SJCRH30 (cell line): ENCODE data around the gene BMP7. TPM values are rescaled to one million over a fixed set of nuclear protein-coding genes. Genes with fewer than 3 reads are reported as not detected.

ENCODE experiments used
- DNase-seq, 2 experiments: peaks; one replicate each; pipeline ENCODE4 v3.0.0-alpha.2; 2015 to 2020
- H3K27ac ChIP-seq: fragments of 250-450 bp; sonication (Bioruptor Pico); 2 replicates; pipeline ENCODE4 v1.5.1; 2020; ENCODE audit warnings: mild to moderate bottlenecking, moderate library complexity
- H3K27me3 ChIP-seq: fragments of 250-450 bp; sonication (Bioruptor Pico); 2 replicates; pipeline ENCODE4 v1.5.1; 2020; ENCODE audit warnings: mild to moderate bottlenecking, moderate library complexity
- H3K36me3 ChIP-seq: fragments of 250-450 bp; sonication (Bioruptor Pico); 2 replicates; pipeline ENCODE4 v1.5.1; 2020; ENCODE audit warnings: mild to moderate bottlenecking, moderate library complexity
- H3K4me1 ChIP-seq: fragments of 250-450 bp; sonication (Bioruptor Pico); 2 replicates; pipeline ENCODE4 v1.5.1; 2020; ENCODE audit warnings: mild to moderate bottlenecking, moderate library complexity
- H3K4me3 ChIP-seq: fragments of 250-450 bp; sonication (Bioruptor Pico); 2 replicates; pipeline ENCODE4 v1.5.1; 2020; ENCODE audit warnings: mild to moderate bottlenecking, moderate library complexity
- H3K9me3 ChIP-seq: fragments of 250-450 bp; sonication (Bioruptor Pico); replicated peaks from 2 replicates; pipeline ENCODE4 v1.5.1; 2020; ENCODE audit warnings: mild to moderate bottlenecking, moderate library complexity
- total RNA-seq: library from RNA; depleted of rRNA; stranded (reverse); fragments of >200 nt; shearing (Covaris generic); gene quantifications from 2 replicates; pipeline ENCODE4 v1.2.3, GENCODE V29; 2014

BMP7 gene
- total RNA-seq, 1 experiment from 2014 or later: 15.6 TPM

GRCh38 chr20:57188056-57188455 is 78.4 kb downstream of the BMP7 start:
- Histone ChIP-seq H3K27ac (no peak overlapping the region), H3K4me1 (peaks cover 10% of the 10 kb centered on the region; the same call in 1 of the 2 replicates), H3K27me3 (no peaks in the 10 kb centered on the region), H3K36me3 (no peaks in the 10 kb centered on the region), H3K4me3 (no peak overlapping the region), H3K9me3 (no peaks in the 10 kb centered on the region)
- DNase-seq: no peak

GRCh38 chr20:57187068-57187634 is 79.3 kb downstream of the BMP7 start:
- no peaks in the 10 kb centered on the region for H3K27me3 ChIP-seq
- no peaks in the 10 kb centered on the region for H3K9me3 ChIP-seq
- H3K36me3 ChIP-seq: 0 out of 2 replicates have a peak, but pooled peaks cover 2% of the 10 kb centered on the region
- H3K27ac ChIP-seq: peak overlapping the region; percentile 0; the same call in 1 of the 2 replicates
- peaks cover 10% of the 10 kb centered on the region; the same call in 1 of the 2 replicates for H3K4me1 ChIP-seq
- H3K4me3 ChIP-seq: no peak overlapping the region
- peak in 1 of 2 experiments; percentile 65 for DNase-seq

GRCh38 chr20:57186192-57186591 is 80.2 kb downstream of the BMP7 start:
- H3K36me3 ChIP-seq: 0 out of 2 replicates have a peak, but pooled peaks cover 2% of the 10 kb centered on the region
- no peak for DNase-seq
- H3K4me3 ChIP-seq: no peak overlapping the region

GRCh38 chr20:57185188-57185743 is 81.2 kb downstream of the BMP7 start:
- Histone ChIP-seq H3K27me3 (no peaks in the 10 kb centered on the region), H3K9me3 (no peaks in the 10 kb centered on the region), H3K36me3 (0 out of 2 replicates have a peak, but pooled peaks cover 2% of the 10 kb centered on the region), H3K4me1 (peaks cover 10% of the 10 kb centered on the region; the same call in 1 of the 2 replicates), H3K4me3 (no peak overlapping the region), H3K27ac (no peak overlapping the region)
- DNase-seq: no peak

More at GRCh38 chr20:57186192-57186591, 80.2 kb downstream of the BMP7 start:
- Histone ChIP-seq H3K9me3 (no peaks in the 10 kb centered on the region), H3K27me3 (no peaks in the 10 kb centered on the region), H3K27ac (no peak overlapping the region), H3K4me1 (peaks cover 10% of the 10 kb centered on the region; the same call in 1 of the 2 replicates)

- Histone ChIP-seq H3K36me3 (0 out of 2 replicates have a peak, but pooled peaks cover 2% of the 10 kb centered on the region), H3K27me3 (no peaks in the 10 kb centered on the region), H3K4me1 (peaks cover 4% of the 10 kb centered on the region; the same call in 1 of the 2 replicates), H3K4me3 (no peak overlapping the region), H3K27ac (no peak overlapping the region), H3K9me3 (no peaks in the 10 kb centered on the region)
- no peak for DNase-seq
Measured at GRCh38 chr20:57183457-57184009, 82.9 kb downstream of the BMP7 start.

- Histone ChIP-seq H3K9me3 (no peaks in the 10 kb centered on the region), H3K4me3 (no peak overlapping the region), H3K27me3 (no peaks in the 10 kb centered on the region), H3K36me3 (0 out of 2 replicates have a peak, but pooled peaks cover 2% of the 10 kb centered on the region), H3K4me1 (no peaks in the 10 kb centered on the region; the same call in 1 of the 2 replicates), H3K27ac (no peak overlapping the region)
- DNase-seq: peak in 1 of 2 experiments; percentile 48
Measured at GRCh38 chr20:57181639-57182038, 84.8 kb downstream of the BMP7 start.

- Histone ChIP-seq H3K27ac (no peak overlapping the region), H3K4me3 (no peak overlapping the region), H3K9me3 (no peaks in the 10 kb centered on the region), H3K36me3 (0 out of 2 replicates have a peak, but pooled peaks cover 2% of the 10 kb centered on the region), H3K27me3 (no peaks in the 10 kb centered on the region), H3K4me1 (no peaks in the 10 kb centered on the region; the same call in 1 of the 2 replicates)
- DNase-seq: no peak
Measured at GRCh38 chr20:57180954-57181353, 85.5 kb downstream of the BMP7 start.

- Histone ChIP-seq H3K4me3 (no peak overlapping the region), H3K9me3 (no peaks in the 10 kb centered on the region), H3K36me3 (0 out of 2 replicates have a peak, but pooled peaks cover 2% of the 10 kb centered on the region), H3K4me1 (no peaks in the 10 kb centered on the region; the same call in 1 of the 2 replicates), H3K27ac (no peak overlapping the region), H3K27me3 (no peaks in the 10 kb centered on the region)
- DNase-seq: no peak
Measured at GRCh38 chr20:57180387-57180786, 86.1 kb downstream of the BMP7 start.

GRCh38 chr20:57179265-57179664 is 87.2 kb downstream of the BMP7 start:
- Histone ChIP-seq H3K36me3 (0 out of 2 replicates have a peak, but pooled peaks cover 2% of the 10 kb centered on the region), H3K4me3 (no peak overlapping the region), H3K4me1 (no peaks in the 10 kb centered on the region; the same call in 1 of the 2 replicates), H3K9me3 (no peaks in the 10 kb centered on the region), H3K27ac (no peak overlapping the region), H3K27me3 (no peaks in the 10 kb centered on the region)
- no peak for DNase-seq

- DNase-seq: no peak
- H3K4me3 ChIP-seq: no peak overlapping the region
- no peak overlapping the region for H3K27ac ChIP-seq
- 0 out of 2 replicates have a peak, but pooled peaks cover 2% of the 10 kb centered on the region for H3K36me3 ChIP-seq
- H3K4me1 ChIP-seq: no peaks in the 10 kb centered on the region; the same call in 1 of the 2 replicates
- H3K27me3 ChIP-seq: no peaks in the 10 kb centered on the region
- no peaks in the 10 kb centered on the region for H3K9me3 ChIP-seq
Measured at GRCh38 chr20:57178582-57179111, 87.8 kb downstream of the BMP7 start.

GRCh38 chr20:57177636-57178280 is 88.7 kb downstream of the BMP7 start:
- no peak overlapping the region for H3K27ac ChIP-seq
- H3K27me3 ChIP-seq: no peaks in the 10 kb centered on the region
- DNase-seq: no peak
- H3K4me3 ChIP-seq: no peak overlapping the region
- H3K36me3 ChIP-seq: 0 out of 2 replicates have a peak, but pooled peaks cover under 1% of the 10 kb centered on the region
- H3K9me3 ChIP-seq: no peaks in the 10 kb centered on the region
- H3K4me1 ChIP-seq: no peaks in the 10 kb centered on the region; the same call in 1 of the 2 replicates

GRCh38 chr20:57176842-57177241 is 89.6 kb downstream of the BMP7 start:
- Histone ChIP-seq H3K4me3 (no peak overlapping the region), H3K9me3 (no peaks in the 10 kb centered on the region), H3K27me3 (no peaks in the 10 kb centered on the region), H3K27ac (no peak overlapping the region), H3K4me1 (no peaks in the 10 kb centered on the region; the same call in 1 of the 2 replicates), H3K36me3 (no peaks in the 10 kb centered on the region)
- no peak for DNase-seq

- Histone ChIP-seq H3K4me3 (no peak overlapping the region), H3K4me1 (no peaks in the 10 kb centered on the region), H3K9me3 (no peaks in the 10 kb centered on the region), H3K27ac (no peak overlapping the region), H3K36me3 (no peaks in the 10 kb centered on the region), H3K27me3 (no peaks in the 10 kb centered on the region)
- DNase-seq: no peak
Measured at GRCh38 chr20:57175397-57176010, 90.9 kb downstream of the BMP7 start.

GRCh38 chr20:57174737-57175136 is 91.7 kb downstream of the BMP7 start:
- H3K4me1 ChIP-seq: no peaks in the 10 kb centered on the region
- H3K9me3 ChIP-seq: no peaks in the 10 kb centered on the region
- no peaks in the 10 kb centered on the region for H3K27me3 ChIP-seq
- H3K27ac ChIP-seq: no peak overlapping the region
- H3K4me3 ChIP-seq: no peak overlapping the region
- H3K36me3 ChIP-seq: peaks cover 4% of the 10 kb centered on the region; the same call in 1 of the 2 replicates
- DNase-seq: no peak
